GM21367 (cell line): ENCODE measurements around the gene GIPC1.
"Not testable (repeated sequence)": the region's sequence is repeated elsewhere in the genome, so short reads cannot be mapped to it uniquely, and the experiment has no call there.

Experiments
- ATAC-seq: cut with Tn5 transposase; IDR thresholded peaks from one replicate; pipeline ENCODE4 v1.9.1; 2021; ENCODE audit not compliant: unreplicated experiment

The GIPC1 gene

DNA sequence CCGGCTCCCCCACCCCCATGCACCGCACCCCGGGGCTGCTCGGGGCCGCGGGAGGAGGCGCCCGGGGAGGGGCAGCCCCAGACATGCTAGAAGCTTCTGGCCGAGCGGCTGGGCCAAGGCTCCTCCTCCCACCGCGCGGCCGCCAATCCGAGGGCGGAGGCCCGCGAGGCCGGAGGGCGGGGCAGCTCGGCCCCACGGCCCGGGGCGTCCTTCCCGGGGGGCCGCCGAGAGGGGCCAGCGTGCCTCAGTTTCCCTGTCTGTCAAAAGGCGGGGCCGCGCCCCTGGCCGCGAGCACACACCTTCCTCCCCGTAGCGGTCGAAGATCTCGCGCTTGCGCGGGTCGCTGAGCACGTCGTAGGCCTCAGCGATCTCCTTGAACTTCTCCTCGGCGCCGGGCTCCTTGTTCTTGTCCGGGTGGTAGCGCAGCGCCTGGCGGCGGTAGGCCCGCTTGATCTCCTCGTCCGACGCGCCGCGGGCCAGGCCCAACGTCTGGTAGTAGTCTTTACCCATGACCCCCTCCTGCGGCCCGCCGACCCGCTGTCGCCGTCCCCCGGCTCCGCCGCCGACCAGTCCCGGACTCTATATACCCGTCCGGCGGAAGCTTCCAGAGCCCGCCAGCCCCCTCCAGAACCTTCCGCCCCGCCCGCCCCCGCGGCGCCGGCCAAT, 22.0 kb upstream of the GIPC1 start, which contains the start of gene DNAJB1:
TSS of gene DNAJB1 (minus strand) at position 558 of the 666 bp plus-strand sequence. CDS start at position 510, 48 bp downstream.
- peak; percentile 47 for ATAC-seq

DNA sequence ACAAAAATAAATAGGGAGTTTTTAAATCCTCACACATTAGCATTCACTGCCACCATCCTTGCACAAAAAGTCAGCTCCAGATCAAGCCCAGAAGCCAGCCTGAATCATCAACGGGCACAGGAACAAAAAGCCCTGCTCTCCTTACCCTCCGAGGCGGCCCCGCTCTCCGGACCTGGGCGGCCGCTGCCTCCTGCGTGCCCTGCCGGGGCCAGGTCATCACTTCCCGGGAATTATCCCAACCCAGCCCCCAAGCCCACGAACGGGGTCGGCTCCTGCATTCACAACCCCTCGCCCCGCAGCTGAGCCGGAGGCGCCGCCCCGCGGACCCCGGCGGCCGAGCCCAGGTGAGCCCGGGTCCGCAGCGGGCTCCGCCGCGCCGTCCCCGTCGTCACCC, 21.5 kb upstream of the GIPC1 start:
- ATAC-seq, result peak; percentile 0

DNA sequence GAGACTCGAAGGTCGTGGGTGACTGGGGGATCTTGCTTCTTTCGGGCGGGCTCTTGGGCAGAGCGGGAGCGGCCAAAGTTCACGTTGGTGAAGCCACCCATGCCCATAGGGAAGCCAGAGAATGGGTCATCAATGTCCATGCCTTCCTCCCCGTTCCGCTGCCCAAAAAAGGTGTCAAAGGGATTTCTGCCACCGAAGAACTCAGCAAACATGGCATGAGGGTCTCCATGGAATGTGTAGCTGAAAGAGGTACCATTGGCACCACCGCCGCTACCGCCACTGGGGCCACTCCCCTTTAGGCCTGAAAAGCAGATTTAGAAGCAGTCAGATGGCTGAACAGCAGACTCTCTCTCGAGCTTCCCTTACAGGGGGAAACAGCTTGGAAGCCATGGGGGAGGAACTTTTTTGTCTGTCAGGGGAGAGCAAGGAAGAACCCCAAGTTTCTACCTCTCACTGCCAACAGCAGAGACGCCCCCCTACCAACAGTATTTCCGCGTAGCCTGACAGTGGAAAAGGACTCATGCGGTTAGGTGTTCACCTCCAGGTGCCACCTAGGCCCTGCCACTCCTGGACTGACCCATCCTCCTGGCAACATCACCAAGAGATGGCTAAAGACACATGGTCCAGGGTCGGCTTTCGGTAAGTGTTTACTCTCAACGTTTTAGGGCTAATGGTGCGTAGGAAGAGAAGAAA, 21.0 kb upstream of the GIPC1 start:
- ATAC-seq, result no peak

DNA sequence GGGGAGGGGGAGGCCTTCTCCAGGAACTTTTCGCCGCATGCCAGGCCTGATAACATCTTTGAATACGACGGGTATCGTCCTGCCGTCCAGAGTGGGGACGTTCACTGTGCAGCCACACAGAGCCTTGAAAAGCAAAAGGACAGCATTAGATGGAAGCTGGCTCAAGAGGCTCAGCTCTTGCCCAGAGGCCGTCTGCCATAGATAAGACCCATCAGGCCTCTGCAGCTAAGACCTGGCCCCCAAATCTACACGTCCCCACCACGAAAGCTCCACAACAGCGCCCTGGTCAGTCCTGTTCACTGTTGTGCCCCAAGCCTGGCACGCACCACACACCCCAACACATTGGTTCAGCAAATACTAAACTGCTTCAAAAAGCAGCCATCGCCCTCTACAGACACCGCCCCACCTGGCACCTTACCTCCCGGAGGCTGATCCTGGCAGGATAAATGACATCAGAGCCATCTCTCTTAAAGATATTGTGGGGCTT, 20.2 kb upstream of the GIPC1 start:
- ATAC-seq, result no peak

DNA sequence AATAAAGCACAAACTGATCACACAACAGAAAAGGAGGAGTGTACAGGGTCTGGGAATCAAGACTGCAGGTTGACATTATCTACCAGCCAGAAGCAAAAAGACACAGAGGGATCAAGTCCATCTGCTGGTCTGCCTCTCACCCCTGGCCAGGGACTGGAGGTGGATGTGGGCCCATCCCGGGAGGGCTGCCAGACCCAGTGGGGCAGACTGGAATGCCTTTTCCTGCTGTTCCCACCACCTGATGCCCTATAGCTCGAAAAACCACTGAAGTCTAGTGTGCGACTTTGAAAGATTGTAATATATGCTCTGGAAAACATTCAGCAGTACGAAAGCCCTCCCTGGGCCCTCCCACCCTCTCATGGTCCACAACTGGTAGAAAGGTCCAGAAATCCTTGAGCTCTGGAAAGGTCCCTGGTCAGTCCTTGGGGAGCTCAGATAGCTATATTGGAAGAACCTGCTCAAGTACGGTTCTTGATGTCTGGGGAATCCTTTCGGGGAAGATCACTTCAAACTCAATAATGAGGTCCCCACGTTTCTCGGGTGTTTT, 19.6 kb upstream of the GIPC1 start:
- no peak for ATAC-seq

DNA sequence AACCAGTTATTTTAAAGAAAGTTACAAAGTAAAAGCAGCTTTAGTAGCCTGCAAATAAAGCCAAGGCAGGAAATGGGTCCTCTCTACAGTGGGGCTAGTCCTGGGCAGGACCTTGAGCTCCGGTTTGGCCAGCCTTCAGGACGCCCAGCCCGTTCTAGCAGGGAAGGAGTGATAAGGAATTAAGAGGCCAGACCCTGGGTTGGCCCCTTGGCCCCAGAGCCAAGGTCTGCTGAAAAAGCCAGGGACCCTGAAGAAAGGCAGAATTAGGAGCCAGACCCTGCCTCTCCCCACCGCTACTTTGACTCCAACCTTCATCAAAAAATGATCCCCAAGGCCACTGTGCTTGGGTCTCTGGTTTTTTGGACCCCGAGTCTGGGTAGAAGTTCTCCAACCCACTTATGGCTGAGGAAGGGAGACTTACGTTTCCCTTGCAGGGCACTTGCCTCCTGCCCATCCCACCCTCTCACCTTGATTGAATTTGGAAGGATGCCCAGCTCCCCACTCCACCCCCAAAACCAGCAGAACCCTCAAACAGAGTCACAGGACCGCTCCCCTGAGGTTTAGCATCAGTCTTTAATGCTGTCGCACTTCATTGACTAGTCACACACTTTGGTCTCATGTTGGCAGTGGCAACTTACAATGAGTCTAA, 18.4 kb upstream of the GIPC1 start:
- no peak for ATAC-seq

DNA sequence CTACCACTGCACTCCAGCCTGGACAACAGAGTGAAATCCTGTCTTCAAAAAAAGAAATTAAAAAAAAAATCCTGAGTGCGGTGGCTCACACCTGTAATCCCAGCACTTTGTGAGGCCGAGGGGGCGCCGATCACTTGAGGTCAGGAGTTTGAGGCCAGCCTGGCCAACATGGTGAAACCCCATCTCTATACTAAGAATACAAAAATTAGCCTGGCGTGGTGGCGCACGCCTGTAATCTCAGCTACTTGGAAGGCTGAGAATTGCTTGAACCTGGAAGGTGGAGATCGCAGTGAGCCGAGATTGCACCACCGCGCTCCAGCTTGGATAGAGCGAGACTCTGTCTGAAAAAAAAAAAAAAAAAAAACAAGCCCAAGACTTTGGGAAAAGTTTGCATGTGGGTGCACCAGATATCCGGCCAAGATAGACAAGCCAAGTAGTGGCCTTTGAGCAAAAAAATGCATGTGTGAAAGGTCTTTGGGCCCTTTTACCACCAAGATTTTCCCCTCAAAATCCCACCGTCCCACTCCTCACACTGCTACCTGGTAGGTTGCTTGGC, 16.6 kb upstream of the GIPC1 start:
- ATAC-seq, result no peak

DNA sequence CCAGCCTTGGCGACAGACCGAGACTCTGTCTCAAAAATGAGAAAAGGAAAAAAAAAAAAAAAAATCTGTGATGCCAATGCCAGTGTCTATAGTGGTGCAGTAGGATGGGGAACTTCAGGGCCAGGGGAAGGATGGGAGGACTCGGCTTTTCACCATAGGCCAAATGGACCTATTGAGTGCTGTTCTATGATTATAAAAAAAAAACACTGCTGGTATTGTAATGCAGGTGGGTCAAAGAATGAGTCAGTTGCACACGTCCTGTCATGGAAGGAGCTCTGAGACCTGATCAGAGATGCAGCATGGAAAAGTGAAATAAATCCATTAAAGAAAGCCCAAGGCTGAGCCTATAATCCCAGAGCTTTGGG, 15.3 kb upstream of the GIPC1 start:
- no peak for ATAC-seq

DNA sequence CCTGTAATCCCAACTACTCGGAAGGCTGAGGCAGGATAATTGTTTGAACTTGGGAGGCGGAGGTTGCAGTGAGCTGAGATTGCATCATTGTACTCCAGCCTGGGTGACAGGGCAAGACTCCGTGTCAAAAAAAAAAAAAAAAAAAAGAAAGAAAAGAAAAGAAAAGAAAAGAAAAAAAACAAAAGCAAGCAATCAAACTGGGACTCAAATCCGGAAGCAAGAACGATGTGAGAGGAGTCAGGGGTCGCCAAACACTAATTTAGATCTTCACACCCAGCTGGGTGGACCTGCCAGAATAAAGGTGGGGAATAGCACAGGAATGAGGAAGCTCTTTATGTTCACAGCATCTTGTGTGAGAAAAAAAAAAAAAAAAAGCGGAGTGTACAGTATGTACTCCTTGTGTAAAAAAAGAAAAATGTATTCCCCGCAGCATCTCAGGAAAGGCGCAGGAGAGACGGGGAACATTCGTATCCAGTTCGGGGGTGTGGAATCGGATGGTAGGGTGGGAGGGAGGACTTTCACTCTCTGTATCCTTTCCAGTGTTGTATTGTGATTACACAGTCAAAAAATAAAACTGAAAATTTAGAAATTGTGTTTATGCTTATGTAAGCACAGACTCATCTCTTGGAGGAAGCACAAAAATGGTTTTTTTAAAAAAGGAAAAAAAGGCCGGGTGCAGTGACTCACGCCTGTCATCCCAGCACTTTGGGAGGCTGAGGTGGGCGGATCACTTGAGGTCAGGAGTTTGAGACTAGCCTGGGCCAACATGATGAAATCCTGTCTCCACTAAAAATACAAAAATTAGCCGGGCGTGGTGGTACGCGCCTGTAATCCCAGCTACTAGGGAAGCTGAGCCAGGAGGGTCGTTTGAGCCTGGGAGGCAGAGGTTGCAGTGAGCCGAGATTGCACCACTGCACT, 14.6 kb upstream of the GIPC1 start:
- ATAC-seq, result no peak

DNA sequence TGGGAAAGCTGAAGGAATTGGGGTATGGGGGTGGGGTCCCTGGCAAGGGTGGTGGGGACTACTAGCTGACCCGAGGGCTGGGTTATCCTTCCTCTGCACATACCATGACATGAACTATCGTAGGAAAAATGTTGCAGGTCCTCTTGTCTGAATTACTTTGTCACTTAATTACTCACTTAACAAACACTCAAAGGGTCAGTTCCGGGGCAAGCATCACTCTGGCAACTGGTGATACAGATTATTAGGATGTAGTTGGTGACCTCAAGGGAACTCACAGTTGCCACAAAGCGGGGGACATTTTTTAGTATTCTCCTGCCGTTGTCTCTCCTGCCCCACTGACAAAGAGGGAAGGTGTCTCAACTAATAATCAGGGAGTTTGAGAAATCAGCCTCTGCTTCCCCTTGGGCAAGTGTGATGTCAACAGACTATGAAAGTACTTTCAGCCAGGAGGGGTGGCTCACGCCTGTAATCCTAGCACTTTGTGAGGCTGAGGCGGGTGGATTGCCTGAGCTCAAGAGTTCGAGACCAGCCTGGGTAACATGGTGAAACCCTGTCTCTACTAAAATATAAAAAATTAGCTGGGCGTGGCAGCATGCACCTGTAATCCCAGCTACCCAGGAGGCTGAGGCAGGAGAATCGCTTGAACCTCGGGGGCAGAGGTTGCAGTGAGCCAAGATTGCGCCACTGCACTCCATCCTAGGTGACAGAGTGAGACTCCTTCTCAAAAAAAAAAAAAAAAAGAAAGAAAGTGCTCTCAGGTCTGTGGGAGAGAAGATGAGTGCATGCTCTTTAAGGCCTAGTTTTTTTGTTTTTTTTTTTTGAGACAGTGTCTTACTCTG, 12.0 kb upstream of the GIPC1 start:
- no peak for ATAC-seq

DNA sequence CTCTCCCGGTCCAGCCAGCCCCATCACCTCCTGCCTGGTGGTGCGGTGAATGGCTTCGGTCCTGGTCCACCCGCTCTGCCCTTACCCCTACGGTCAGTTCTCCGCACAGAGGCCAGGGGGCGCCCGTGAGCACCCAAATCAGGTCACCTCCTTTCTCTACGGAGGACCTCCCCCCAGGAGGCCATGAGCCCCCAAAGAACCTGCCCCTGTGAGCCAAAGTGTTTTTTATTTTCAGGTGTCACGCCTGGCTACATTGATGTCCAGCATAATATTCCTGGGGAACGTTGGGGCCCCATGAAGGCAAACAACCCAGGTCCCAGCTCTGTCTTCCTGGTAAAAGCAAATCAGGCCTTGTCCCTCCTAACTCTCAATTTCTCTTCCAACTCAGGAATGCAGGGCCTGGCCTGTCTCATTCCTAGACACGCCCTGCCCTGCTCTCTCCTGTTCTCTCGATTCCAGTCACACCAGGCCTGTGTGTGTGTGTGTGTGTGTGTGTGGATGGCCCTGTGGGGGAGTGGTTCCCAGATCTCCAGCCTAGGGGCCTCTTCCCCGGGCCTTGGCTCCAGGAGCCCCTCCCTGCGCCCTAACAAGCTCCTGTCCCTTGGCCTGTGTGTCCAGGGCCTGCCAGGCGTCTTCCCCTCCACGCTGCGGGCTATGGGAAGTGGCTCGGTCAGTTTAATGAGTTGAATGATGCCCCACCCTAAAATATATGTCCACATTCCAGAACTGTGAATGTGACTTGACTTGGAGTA, 9.7 kb upstream of the GIPC1 start:
- ATAC-seq, result no peak

DNA sequence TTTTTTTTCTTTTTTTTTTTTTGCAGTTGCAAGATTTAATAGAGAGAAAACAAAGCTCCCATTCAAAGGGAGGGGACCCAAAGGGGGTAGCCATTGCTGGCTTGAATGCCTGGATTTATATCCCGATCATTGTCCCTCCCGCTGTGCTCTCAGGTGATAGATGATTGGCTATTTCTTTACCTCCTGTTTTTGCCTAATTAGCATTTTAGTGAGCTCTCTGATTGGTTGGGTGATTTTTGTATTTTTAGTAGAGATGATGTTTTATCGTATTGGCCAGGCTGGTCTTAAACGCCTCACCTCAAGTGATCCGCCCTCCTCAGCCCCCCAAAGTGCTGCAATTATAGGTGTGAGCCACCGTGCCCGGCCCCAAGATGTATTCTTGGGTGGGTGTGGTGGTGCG, 8.6 kb upstream of the GIPC1 start:
- ATAC-seq, result not testable (repeated sequence)

DNA sequence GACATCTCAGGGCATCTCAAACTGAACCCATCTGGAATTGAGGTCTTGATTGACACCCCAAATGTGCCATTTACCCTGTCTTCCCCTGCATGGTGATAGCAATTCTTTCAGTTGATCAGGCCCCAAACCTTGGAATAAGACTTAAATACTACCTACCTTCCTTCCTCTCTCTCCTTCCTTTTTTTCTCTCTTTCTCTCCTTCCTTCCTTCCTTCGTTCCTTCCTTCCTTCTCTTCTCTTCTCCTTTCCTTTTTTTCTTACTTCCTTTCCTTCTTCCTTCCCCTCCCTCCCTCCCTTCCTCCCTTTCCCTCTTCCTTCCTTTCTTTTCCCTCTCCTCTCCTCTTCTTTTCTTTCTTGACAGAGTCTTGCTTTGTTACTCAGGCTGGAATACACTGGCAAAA, 7.4 kb upstream of the GIPC1 start:
- no peak for ATAC-seq

DNA sequence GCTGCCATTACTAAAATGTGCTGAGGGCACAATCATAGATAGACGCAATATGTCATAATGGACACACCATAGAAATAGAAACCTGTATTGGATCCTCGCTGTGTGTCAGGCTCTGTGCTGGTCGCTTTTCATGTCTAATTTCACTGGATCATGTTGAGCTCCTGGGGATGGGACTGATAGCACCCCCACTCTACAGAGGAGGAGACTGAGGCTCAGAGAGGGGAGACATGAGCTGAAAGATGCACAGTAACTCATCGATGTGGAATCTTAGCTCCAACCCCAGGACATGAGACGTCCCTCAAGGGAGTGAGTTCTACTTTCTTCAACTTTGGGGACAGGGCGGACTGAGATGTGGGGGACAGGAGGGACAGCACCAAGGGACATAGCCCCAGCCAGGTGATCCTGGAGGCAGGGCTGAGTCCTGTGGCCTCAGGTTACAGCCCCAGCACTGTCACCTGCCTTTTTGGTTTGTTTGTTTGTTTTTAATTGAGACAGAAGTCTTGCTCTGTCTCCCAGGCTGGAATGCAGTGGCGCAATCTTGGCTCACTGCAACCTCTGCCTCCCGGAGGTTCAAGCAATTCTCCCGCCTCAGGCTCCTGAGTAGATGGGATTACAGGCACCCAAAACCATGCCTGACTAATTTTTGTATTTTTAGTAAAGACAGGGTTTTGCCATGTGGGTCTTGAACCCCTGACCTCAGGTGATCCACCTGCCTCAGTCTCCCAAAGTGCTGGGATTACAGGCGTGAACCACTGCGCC, 6.6 kb upstream of the GIPC1 start:
- no peak for ATAC-seq

DNA sequence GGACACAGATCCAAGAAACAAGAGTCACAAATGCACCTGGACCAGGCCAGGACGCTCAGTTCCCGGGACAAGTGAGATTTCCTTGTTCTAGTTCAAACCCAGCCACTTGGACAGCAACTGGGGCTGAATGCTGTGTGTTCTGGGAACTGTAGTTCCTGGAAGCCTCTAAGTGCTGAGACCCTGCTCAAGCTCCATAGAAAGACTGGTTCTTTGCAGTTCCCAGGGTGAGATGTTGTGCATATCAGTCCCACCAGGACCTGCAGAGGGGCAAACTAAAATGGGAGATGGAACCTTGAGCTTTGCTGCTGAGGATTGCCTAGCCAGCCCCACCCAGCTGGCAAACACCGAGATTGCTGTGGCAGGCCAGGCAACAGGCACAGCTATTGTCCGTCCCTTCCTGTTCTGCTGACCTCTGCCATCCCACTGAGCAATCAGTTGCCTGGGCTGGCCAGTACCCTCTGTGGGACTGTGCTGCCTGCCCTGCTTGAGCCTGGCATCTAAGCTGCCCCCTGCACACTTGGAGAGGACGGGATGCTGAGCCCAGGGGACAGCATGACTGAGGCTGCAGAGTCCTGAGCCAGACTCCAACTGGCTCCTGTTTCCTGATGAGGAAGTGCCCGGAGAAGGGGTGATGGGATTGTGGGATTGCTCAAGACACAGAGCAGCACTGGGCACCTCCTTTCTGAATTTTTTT, 1.4 kb upstream of the GIPC1 start:
- no peak for ATAC-seq

DNA sequence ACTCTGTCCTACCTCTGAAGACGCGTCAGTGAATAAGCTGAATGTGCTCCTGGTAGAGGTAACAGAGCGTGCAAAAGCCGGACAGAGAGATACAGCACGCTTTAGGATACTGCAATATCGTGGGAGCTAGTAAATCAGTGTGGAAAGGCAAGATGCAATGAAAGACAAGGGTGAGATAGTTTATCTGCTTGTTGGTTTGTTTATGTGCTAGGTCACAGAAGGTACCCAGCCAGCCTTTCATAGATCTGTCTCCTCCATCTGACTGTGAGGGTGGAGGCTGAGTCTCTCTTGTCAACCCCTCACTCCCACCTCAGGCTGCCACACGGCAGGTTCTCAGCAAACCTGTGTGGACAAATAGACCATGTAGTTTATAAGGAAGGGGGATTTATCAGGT, 904 bp upstream of the GIPC1 start:
- no peak for ATAC-seq

DNA sequence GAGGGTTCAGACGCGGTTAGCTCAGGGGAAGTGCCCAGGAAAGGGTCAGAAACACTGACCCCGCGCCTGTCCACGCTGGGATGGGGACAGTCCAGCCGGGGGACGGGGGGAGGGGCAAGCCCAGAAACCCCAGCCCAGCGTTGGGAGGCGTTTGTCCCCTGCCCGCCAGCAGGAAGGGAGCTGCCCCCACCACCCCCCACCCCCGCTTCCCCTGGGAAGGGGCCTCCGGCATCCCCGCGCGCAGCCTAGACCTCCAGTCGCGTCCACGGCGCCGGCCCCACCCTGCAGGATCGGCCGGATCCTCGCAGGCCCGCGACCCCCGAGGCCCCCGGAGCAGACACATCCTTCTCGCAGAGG, 277 bp downstream of the GIPC1 start:
- ATAC-seq, result no peak
